ENCODE data around the gene RPS6KA3.
"Not testable (repeated sequence)": the region's sequence is repeated elsewhere in the genome, so short reads cannot be mapped to it uniquely, and the experiment has no call there.

The RPS6KA3 gene

GRCh38 chrX:20215565-20215964 lies 51.1 kb downstream of the RPS6KA3 start:
- DNase-seq = no peak

GRCh38 chrX:20212486-20213089 lies 54.1 kb downstream of the RPS6KA3 start:
- no peak for DNase-seq

- DNase-seq = no peak
Measured at GRCh38 chrX:20211261-20211786, 55.4 kb downstream of the RPS6KA3 start.

GRCh38 chrX:20205927-20206708 lies 60.6 kb downstream of the RPS6KA3 start:
- DNase-seq = no peak

GRCh38 chrX:20204351-20204750 lies 62.4 kb downstream of the RPS6KA3 start:
- no peak for DNase-seq

GRCh38 chrX:20197641-20198210 lies 69.0 kb downstream of the RPS6KA3 start:
- DNase-seq = no peak

- no peak for DNase-seq
Measured at GRCh38 chrX:20189171-20189570, 77.5 kb downstream of the RPS6KA3 start.

- no peak for DNase-seq
Measured at GRCh38 chrX:20181598-20182329, 84.9 kb downstream of the RPS6KA3 start.

- DNase-seq = no peak
Measured at GRCh38 chrX:20177093-20177492, 89.6 kb downstream of the RPS6KA3 start.

GRCh38 chrX:20173856-20174255 lies 92.9 kb downstream of the RPS6KA3 start:
- no peak for DNase-seq

- DNase-seq = no peak
Measured at GRCh38 chrX:20173313-20173712, 93.4 kb downstream of the RPS6KA3 start.

GRCh38 chrX:20171887-20172286 lies 94.8 kb downstream of the RPS6KA3 start:
- no peak for DNase-seq

GRCh38 chrX:20162516-20162915 lies 104.2 kb downstream of the RPS6KA3 start:
- DNase-seq = not testable (repeated sequence)

- no peak for DNase-seq
Measured at GRCh38 chrX:20159797-20160385, 106.8 kb downstream of the RPS6KA3 start.

- DNase-seq = no peak
Measured at GRCh38 chrX:20151689-20152088, 115.0 kb downstream of the RPS6KA3 start.

- DNase-seq = no peak
Measured at GRCh38 chrX:20149326-20149725, 117.4 kb downstream of the RPS6KA3 start.

GRCh38 chrX:20147561-20147960 lies 119.1 kb downstream of the RPS6KA3 start:
- no peak for DNase-seq

GRCh38 chrX:20144491-20144890 lies 122.2 kb downstream of the RPS6KA3 start:
- no peak for DNase-seq

GRCh38 chrX:20143561-20143960 lies 123.1 kb downstream of the RPS6KA3 start:
- no peak for DNase-seq

- DNase-seq = no peak
Measured at GRCh38 chrX:20143111-20143510, 123.6 kb downstream of the RPS6KA3 start.

GRCh38 chrX:20141281-20142220 lies 125.2 kb downstream of the RPS6KA3 start, which contains the start of gene EIF1AX:
EIF1AX (minus strand) TSS chrX:20141838; CDS start chrX:20141640, 198 bp downstream.
- DNase-seq = peak; percentile 93
